Ishikawa (cell line): ENCODE measurements around the gene TMEM169.

ENCODE experiments used
- CEBPB ChIP-seq: IDR thresholded peaks from 2 replicates; pipeline ENCODE4 v1.6.1; 2012
- CREB1 ChIP-seq: IDR thresholded peaks from 2 replicates; pipeline ENCODE4 v1.6.1; 2012; ENCODE audit warnings: low read depth
- EGR1 ChIP-seq: IDR thresholded peaks from 2 replicates; pipeline ENCODE4 v1.6.1; 2012
- EP300 ChIP-seq: IDR thresholded peaks from 2 replicates; pipeline ENCODE4 v1.6.1; 2012; ENCODE audit warnings: borderline replicate concordance
- FOXM1 ChIP-seq: IDR thresholded peaks from 2 replicates; pipeline ENCODE4 v1.6.1; 2012; ENCODE audit warnings: low read depth, borderline replicate concordance
- NFIC ChIP-seq: IDR thresholded peaks from 2 replicates; pipeline ENCODE4 v1.6.1; 2012
- RAD21 ChIP-seq: IDR thresholded peaks from 2 replicates; pipeline ENCODE4 v1.6.1; 2012; ENCODE audit warnings: low read depth
- TAF1 ChIP-seq: IDR thresholded peaks from 2 replicates; pipeline ENCODE4 v1.6.1; 2012; ENCODE audit warnings: low read depth, mild to moderate bottlenecking
- TCF12 ChIP-seq: IDR thresholded peaks from 2 replicates; pipeline ENCODE4 v1.6.1; 2012; ENCODE audit warnings: low read depth
- TEAD4 ChIP-seq: IDR thresholded peaks from 2 replicates; pipeline ENCODE4 v1.6.1; 2012
- YY1 ChIP-seq: IDR thresholded peaks from 2 replicates; pipeline ENCODE4 v1.6.1; 2012; ENCODE audit warnings: low read depth
- ZBTB7A ChIP-seq: IDR thresholded peaks from 2 replicates; pipeline ENCODE4 v1.6.1; 2012; ENCODE audit warnings: low read depth
- TF ChIP-seq, protein P1 (sequence below): IDR thresholded peaks from 2 replicates; pipeline ENCODE4 v1.6.1; 2012
- TF ChIP-seq, protein P2 (sequence below): IDR thresholded peaks from 2 replicates; pipeline ENCODE4 v1.6.1; 2012; ENCODE audit warnings: low read depth, mild to moderate bottlenecking
- TF ChIP-seq, protein P3 (sequence below): IDR thresholded peaks from 2 replicates; pipeline ENCODE4 v1.6.1; 2012

Gene TMEM169

DNA sequence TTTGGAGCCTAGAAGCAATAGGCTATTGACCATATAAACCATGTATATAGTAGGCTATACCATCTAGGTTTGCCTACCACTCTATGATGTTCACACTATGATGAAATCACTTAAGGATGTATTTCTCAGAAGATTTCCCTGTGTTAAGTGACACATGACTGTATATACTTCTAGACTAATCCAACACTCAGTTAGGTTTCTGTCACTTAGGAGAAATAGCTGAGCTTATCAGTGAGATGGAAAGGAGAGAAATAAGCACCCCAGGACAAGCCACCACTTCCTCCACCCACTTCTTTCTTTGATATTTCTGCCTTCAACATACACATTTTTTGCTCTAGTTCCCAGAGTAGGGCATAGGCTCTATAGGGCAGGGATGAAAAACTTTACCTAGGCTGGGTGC is 7.9 kb upstream of the TMEM169 start:
- TF ChIP-seq FOXM1: no peak
- no peak for TF ChIP-seq TCF12
- TF ChIP-seq, protein P1, sequence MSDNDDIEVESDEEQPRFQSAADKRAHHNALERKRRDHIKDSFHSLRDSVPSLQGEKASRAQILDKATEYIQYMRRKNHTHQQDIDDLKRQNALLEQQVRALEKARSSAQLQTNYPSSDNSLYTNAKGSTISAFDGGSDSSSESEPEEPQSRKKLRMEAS: no peak
- TF ChIP-seq NFIC: no peak
- TF ChIP-seq, protein P2, sequence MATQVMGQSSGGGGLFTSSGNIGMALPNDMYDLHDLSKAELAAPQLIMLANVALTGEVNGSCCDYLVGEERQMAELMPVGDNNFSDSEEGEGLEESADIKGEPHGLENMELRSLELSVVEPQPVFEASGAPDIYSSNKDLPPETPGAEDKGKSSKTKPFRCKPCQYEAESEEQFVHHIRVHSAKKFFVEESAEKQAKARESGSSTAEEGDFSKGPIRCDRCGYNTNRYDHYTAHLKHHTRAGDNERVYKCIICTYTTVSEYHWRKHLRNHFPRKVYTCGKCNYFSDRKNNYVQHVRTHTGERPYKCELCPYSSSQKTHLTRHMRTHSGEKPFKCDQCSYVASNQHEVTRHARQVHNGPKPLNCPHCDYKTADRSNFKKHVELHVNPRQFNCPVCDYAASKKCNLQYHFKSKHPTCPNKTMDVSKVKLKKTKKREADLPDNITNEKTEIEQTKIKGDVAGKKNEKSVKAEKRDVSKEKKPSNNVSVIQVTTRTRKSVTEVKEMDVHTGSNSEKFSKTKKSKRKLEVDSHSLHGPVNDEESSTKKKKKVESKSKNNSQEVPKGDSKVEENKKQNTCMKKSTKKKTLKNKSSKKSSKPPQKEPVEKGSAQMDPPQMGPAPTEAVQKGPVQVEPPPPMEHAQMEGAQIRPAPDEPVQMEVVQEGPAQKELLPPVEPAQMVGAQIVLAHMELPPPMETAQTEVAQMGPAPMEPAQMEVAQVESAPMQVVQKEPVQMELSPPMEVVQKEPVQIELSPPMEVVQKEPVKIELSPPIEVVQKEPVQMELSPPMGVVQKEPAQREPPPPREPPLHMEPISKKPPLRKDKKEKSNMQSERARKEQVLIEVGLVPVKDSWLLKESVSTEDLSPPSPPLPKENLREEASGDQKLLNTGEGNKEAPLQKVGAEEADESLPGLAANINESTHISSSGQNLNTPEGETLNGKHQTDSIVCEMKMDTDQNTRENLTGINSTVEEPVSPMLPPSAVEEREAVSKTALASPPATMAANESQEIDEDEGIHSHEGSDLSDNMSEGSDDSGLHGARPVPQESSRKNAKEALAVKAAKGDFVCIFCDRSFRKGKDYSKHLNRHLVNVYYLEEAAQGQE: no peak
- TF ChIP-seq EP300: no peak
- no peak for TF ChIP-seq RAD21
- TF ChIP-seq TAF1: no peak
- TF ChIP-seq, protein P3, sequence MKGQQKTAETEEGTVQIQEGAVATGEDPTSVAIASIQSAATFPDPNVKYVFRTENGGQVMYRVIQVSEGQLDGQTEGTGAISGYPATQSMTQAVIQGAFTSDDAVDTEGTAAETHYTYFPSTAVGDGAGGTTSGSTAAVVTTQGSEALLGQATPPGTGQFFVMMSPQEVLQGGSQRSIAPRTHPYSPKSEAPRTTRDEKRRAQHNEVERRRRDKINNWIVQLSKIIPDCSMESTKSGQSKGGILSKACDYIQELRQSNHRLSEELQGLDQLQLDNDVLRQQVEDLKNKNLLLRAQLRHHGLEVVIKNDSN: no peak
- no peak for TF ChIP-seq CEBPB
- no peak for TF ChIP-seq EGR1
- TF ChIP-seq TEAD4: no peak
- TF ChIP-seq YY1: no peak
- TF ChIP-seq ZBTB7A: no peak

DNA sequence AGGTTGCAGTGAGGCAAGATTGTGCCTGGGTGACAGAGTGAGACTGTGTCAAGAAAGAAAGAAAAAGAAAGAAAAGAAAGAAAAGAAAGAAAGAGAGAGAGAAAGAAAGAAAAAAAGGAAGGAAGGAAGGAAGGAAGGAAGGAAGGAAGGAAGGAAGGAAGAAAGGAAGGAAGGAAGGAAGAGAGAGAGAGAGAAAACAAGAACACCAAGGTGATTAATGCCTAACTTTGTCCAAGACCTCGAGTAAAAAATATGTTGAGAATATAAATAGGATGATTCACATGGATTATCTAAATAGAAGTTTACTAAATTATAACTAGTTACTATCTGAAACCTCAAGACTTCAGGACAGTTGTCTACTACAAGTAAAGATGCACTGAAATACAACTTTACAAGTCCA is 7.3 kb upstream of the TMEM169 start:
- TF ChIP-seq, protein P2: no peak
- TF ChIP-seq TAF1 (no peak), YY1 (no peak), TCF12 (no peak), ZBTB7A (no peak), TEAD4 (no peak), NFIC (no peak), CREB1 (no peak), CEBPB (no peak), EP300 (no peak), RAD21 (no peak), FOXM1 (no peak), EGR1 (no peak)
- TF ChIP-seq, protein P1: no peak
- TF ChIP-seq, protein P3: no peak

DNA sequence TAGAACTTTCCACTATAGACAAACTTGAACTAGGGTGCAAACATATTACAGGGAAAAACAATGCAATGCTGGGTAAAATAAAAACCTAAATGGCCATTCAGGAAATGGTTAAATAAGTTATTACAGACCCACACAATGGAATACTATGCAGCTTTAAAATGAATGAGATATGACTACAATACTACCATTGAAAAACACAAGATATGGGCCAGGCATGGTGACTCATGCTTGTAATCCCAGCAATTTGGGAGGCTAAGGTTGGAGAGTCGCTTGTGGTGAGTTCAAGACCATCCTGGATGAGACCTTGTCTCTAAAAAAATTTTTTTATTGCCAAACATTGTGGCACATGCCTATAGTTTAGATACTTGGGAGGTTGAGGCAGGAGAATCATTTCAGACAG is 6.9 kb upstream of the TMEM169 start:
- TF ChIP-seq EP300: no peak
- TF ChIP-seq TEAD4: no peak
- TF ChIP-seq RAD21: no peak
- TF ChIP-seq CEBPB: no peak
- TF ChIP-seq, protein P3: no peak
- no peak for TF ChIP-seq YY1
- TF ChIP-seq, protein P1: no peak
- no peak for TF ChIP-seq TCF12
- no peak for TF ChIP-seq EGR1
- TF ChIP-seq CREB1: no peak
- no peak for TF ChIP-seq TAF1
- no peak for TF ChIP-seq FOXM1

DNA sequence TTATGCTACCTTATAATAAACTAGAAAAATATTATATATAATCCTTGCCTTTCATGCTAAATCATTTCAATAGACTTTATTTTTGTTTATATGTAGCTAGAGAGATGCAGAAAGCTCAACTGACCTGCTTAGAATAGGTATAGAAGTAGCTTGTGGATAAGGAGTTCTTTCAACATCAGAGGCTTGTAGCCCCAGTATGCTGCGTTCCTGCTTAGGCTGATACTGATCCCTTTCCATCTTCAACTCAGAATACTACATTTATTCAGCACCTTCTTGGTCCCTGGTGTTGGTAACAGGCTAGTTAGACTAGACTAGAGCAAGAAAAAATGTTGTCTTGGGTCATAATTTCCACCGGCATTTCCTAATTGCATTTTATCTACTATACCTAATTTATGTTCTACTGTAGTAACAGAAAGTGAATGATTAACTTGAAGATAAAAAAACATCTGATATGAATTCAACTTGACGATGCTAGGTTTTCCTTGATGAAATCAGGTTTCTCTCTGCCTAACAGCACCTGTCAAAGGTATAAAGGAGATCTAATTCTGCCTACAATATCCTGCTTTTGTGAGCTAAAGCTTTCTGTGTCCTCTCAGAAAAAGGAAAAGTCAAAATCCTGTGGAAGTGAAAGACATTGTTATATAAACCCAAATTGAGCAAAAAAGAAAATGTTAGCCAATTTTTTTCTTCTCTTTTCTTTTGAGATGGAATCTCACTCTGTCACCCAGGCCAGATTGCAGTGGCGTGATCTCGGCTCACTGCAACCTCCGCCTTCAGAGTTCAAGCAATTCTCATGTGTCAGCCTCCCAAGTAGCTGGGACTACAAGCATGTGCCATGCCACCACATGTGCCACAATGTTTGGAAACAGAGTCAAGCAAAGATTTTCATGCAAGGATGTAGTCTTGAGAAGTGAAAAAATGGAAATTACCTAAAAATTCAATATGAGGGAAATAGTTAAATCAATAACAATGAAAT is 5.9 kb upstream of the TMEM169 start:
- TF ChIP-seq TCF12 (no peak), CREB1 (no peak), EGR1 (no peak), TEAD4 (no peak), TAF1 (no peak), FOXM1 (no peak), ZBTB7A (no peak), YY1 (no peak), CEBPB (no peak), RAD21 (no peak)
- TF ChIP-seq, protein P1: no peak
- TF ChIP-seq, protein P2: no peak
